Astrocyte of the spinal cord (primary cell): Measurements from ENCODE around the gene S100Z.

Source experiments
- DNase-seq: peaks from one replicate; pipeline ENCODE4 v3.0.0; 2011; ENCODE audit warnings: low read depth, low spot score
- H3K4me3 ChIP-seq: 2 replicates; pipeline ENCODE4 v1.5.1; 2011; ENCODE audit warnings: low read depth, mild to moderate bottlenecking, low read length, moderate library complexity
- CTCF ChIP-seq: IDR thresholded peaks from 2 replicates; pipeline ENCODE4 v1.5.1; 2012; ENCODE audit warnings: low read depth, mild to moderate bottlenecking, low read length, inconsistent platforms
- in situ Hi-C: cut with HindIII; loops from 2 replicates; pipeline ENCODE4 v1.10.0; 2017; ENCODE audit warnings: low sequenced_read_pairs

Gene S100Z

GRCh38 chr5:76870046-76870445 lies 20.2 kb downstream of the S100Z start:
- TF ChIP-seq CTCF: no peak
- no peak for DNase-seq
- H3K4me3 ChIP-seq: no peak overlapping the region
- in situ Hi-C loops: no loop called here

DNA sequence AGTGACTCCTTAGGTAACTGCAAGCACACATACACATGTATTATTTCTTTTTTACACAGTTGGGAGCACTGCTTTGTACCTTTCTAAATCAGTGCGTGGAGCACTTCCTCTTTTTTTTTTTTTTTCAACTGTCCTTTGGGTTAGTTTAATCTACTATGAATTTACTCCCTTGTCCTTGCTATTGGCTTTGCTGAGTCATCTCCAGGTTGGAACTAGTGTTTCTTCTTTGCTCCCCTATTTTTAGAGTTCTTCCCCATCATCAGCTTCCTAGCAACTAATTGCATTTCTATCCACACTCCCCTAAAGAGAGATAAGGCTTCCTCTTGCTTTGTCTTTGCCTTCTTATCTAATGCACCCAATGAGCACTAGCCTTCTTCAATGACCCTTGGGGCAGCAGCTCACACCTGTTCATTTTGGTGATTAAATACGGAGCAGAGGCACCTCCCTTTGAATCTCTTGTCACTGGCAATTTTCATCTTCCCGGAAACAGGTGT lies 24.3 kb downstream of the S100Z start:
- no peak overlapping the region for H3K4me3 ChIP-seq
- DNase-seq: no peak
- in situ Hi-C loops: no loop called here
- TF ChIP-seq CTCF: no peak

DNA sequence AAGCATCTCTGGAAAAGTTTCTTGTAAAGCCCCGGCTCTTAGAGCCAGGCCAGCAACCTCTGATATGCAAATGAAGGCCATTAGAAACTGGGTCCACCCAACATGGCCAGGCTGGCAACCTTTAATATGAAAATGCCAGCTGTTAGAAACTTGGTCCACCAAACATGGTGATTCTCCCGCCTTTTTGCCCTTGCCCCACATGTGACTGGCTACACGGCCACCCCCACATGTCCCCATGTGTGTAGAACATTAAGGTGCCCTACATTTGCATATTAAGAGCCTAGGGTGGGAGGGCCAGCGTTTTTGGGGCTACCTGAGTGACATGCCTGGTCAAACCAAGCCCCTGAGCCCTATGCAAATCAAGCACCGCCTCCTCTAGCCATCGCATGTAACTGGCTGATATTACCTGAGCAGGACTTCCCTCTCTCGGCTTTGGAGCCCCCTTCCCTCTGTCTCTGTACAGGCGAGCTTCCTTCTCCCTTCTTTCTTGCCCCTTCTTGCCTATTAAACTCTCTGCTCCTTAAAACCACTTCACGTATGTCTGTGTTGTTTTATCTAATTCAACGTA lies 39.0 kb downstream of the S100Z start:
- H3K4me3 ChIP-seq: no peak overlapping the region
- TF ChIP-seq CTCF: no peak
- DNase-seq: no peak
- in situ Hi-C loops: no loop called here

- H3K4me3 ChIP-seq: no peak overlapping the region
- in situ Hi-C loops: no loop called here
- no peak for DNase-seq
- no peak for TF ChIP-seq CTCF
Measured at GRCh38 chr5:76893294-76893693, 43.5 kb downstream of the S100Z start.

DNA sequence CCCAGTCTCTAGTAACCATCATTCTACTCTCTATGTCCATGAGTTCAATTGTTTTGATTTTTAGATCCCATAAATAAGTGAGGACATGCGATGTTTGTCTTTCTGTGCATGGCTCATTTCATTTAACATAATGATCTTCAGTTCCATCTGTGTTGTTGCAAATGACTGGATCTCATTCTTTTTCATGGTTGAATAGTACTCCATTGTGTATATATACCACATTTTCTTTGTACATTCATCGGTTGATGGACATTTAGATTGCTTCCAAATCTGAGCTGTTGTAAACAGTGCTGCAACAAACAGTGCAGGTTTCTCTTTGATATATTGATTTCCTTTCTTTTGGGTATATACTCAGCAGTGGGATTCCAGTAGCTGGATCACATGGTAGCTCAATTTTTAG lies 46.4 kb downstream of the S100Z start:
- no peak for TF ChIP-seq CTCF
- no peak overlapping the region for H3K4me3 ChIP-seq
- in situ Hi-C loops: no loop called here
- DNase-seq: no peak

- no peak for TF ChIP-seq CTCF
- no peak overlapping the region for H3K4me3 ChIP-seq
- no peak for DNase-seq
- in situ Hi-C loops: no loop called here
Measured at GRCh38 chr5:76901522-76901921, 51.7 kb downstream of the S100Z start.
